SU-DHL-6 (cell line): ENCODE measurements around the gene NAPSA.

Source experiments
- H2AFZ ChIP-seq: fragments of 200-600 bp; sonication (generic); 2 replicates; pipeline ENCODE4 v1.6.1; 2014; ENCODE audit warnings: low read depth, mild to moderate bottlenecking, moderate library complexity, mixed read lengths, antibody characterized with exemption, low read length; ENCODE audit not compliant: severe bottlenecking
- H3F3A ChIP-seq: fragments of 200-600 bp; shearing (Covaris generic); 2 replicates; pipeline ENCODE4 v1.6.0; 2016; ENCODE audit warnings: antibody characterized with exemption, mild to moderate bottlenecking; ENCODE audit not compliant: insufficient read depth
- H3K27ac ChIP-seq: fragments of 200-600 bp; sonication (generic); 2 replicates; pipeline ENCODE4 v1.5.1; 2016; ENCODE audit warnings: low read depth, mild to moderate bottlenecking, low read length, moderate library complexity, mixed read lengths
- H3K27me3 ChIP-seq: fragments of 200-600 bp; sonication (generic), shearing (Covaris generic); 2 replicates; pipeline ENCODE4 v1.6.0; 2014; ENCODE audit warnings: mild to moderate bottlenecking, low read length
- H3K36me3 ChIP-seq: fragments of 200-600 bp; sonication (generic); 2 replicates; pipeline ENCODE4 v1.6.1; 2014; ENCODE audit warnings: mild to moderate bottlenecking, low read length, mixed read lengths
- H3K4me2 ChIP-seq: fragments of 300-600, 200-600 bp; shearing (Covaris generic), sonication (generic); 2 replicates; pipeline ENCODE4 v1.6.0; 2014; ENCODE audit warnings: low read length, low read depth, mild to moderate bottlenecking; ENCODE audit not compliant: poor library complexity, severe bottlenecking
- H3K4me3 ChIP-seq: fragments of 200-600 bp; sonication (generic); 2 replicates; pipeline ENCODE4 v1.5.1; 2014; ENCODE audit warnings: antibody characterized with exemption, low read length, mild to moderate bottlenecking, mixed read lengths; ENCODE audit not compliant: insufficient read depth, poor library complexity, severe bottlenecking
- H3K79me2 ChIP-seq: fragments of 200-600 bp; sonication (generic); 2 replicates; pipeline ENCODE4 v1.6.1; 2014; ENCODE audit warnings: mild to moderate bottlenecking, low read length, moderate library complexity; ENCODE audit not compliant: insufficient read depth
- H3K9ac ChIP-seq: fragments of 200-600 bp; sonication (generic); 2 replicates; pipeline ENCODE4 v1.7.0; 2014; ENCODE audit warnings: mild to moderate bottlenecking, low read length
- H3K9me2 ChIP-seq: fragments of 200-600 bp; sonication (generic); replicated peaks from 2 replicates; pipeline ENCODE4 v1.6.1; 2014; ENCODE audit warnings: low read length; ENCODE audit not compliant: insufficient read depth
- H3K9me3 ChIP-seq: fragments of 200-600 bp; sonication (generic); 2 replicates; pipeline ENCODE4 v1.6.1; 2014; ENCODE audit warnings: low read length, mixed read lengths; ENCODE audit not compliant: insufficient read depth
- H4K20me1 ChIP-seq: fragments of 200-600 bp; sonication (generic); 2 replicates; pipeline ENCODE4 v1.6.1; 2014; ENCODE audit warnings: low read depth, mild to moderate bottlenecking, antibody characterized with exemption, low read length, moderate library complexity, mixed read lengths
- CTCF ChIP-seq: fragments of 200-600 bp; sonication (generic); IDR thresholded peaks from one replicate; pipeline ENCODE4 v1.5.1; 2017; ENCODE audit warnings: antibody characterized with exemption, mild to moderate bottlenecking, low read length, moderate library complexity; ENCODE audit not compliant: insufficient read depth, poor library complexity, severe bottlenecking
- EZH2phosphoT487 ChIP-seq: fragments of 200-600 bp; sonication (generic), shearing (Covaris generic); conservative IDR thresholded peaks from 2 replicates; pipeline ENCODE4 v1.6.1; 2018; ENCODE audit warnings: mild to moderate bottlenecking, antibody characterized with exemption, low read length, moderate library complexity, mixed read lengths

Gene NAPSA

GRCh38 chr19:50310759-50311465 lies 54.5 kb downstream of the NAPSA start:
- no peak overlapping the region for H3K27ac ChIP-seq
- H2AFZ ChIP-seq, result no peak overlapping the region
- no peaks in the 10 kb centered on the region for H3K36me3 ChIP-seq
- no peak overlapping the region for H3K4me3 ChIP-seq
- H3F3A ChIP-seq, result no peaks in the 10 kb centered on the region
- no peaks in the 10 kb centered on the region for H3K9me3 ChIP-seq
- no peaks in the 10 kb centered on the region for H3K79me2 ChIP-seq
- no peak overlapping the region for H3K4me2 ChIP-seq
- no peaks in the 10 kb centered on the region for H3K27me3 ChIP-seq
- no peak for TF ChIP-seq EZH2phosphoT487
- TF ChIP-seq CTCF, result no peak
- H3K9me2 ChIP-seq, result no peaks in the 10 kb centered on the region
- H4K20me1 ChIP-seq, result no peaks in the 10 kb centered on the region
- no peak overlapping the region for H3K9ac ChIP-seq

- H3K9me3 ChIP-seq, result no peaks in the 10 kb centered on the region
- H3K79me2 ChIP-seq, result no peaks in the 10 kb centered on the region
- H3F3A ChIP-seq, result no peaks in the 10 kb centered on the region
- no peaks in the 10 kb centered on the region for H3K9me2 ChIP-seq
- no peak overlapping the region for H3K4me2 ChIP-seq
- H4K20me1 ChIP-seq, result no peaks in the 10 kb centered on the region
- H3K27ac ChIP-seq, result no peak overlapping the region
- TF ChIP-seq CTCF (no peak), EZH2phosphoT487 (no peak)
- H3K9ac ChIP-seq, result no peak overlapping the region
- no peak overlapping the region for H3K4me3 ChIP-seq
- H3K27me3 ChIP-seq, result no peaks in the 10 kb centered on the region
- H3K36me3 ChIP-seq, result no peaks in the 10 kb centered on the region
- H2AFZ ChIP-seq, result no peak overlapping the region
Measured at GRCh38 chr19:50309396-50310125, 55.9 kb downstream of the NAPSA start.

GRCh38 chr19:50308991-50309390 lies 56.4 kb downstream of the NAPSA start:
- Histone ChIP-seq H3K79me2 (no peaks in the 10 kb centered on the region), H4K20me1 (no peaks in the 10 kb centered on the region), H3F3A (no peaks in the 10 kb centered on the region), H3K4me2 (no peak overlapping the region), H3K36me3 (no peaks in the 10 kb centered on the region), H2AFZ (no peak overlapping the region), H3K9me2 (no peaks in the 10 kb centered on the region), H3K9ac (no peak overlapping the region), H3K27ac (no peak overlapping the region), H3K9me3 (no peaks in the 10 kb centered on the region), H3K27me3 (no peaks in the 10 kb centered on the region), H3K4me3 (no peak overlapping the region)
- TF ChIP-seq CTCF, result no peak
- no peak for TF ChIP-seq EZH2phosphoT487
